ENCODE results near the gene MAML2. TPM values are rescaled to one million over a fixed set of nuclear protein-coding genes. Genes with fewer than 3 reads are reported as not detected.

MAML2 gene
- total RNA-seq, 1 experiment from 2014 or later, result 0.11 TPM

GRCh38 chr11:96318850-96319249, 24.1 kb downstream of the MAML2 start:
- DNase-seq, result no peak
- H3K36me3 ChIP-seq (ENCODE audit: insufficient read depth, low read length), result no peaks in the 10 kb centered on the region
- H4K20me1 ChIP-seq (ENCODE audit: insufficient read depth, low read depth, low read length), result no peaks in the 10 kb centered on the region
- H3K9me3 ChIP-seq (ENCODE audit: low read length), result no peaks in the 10 kb centered on the region
- no peaks in the 10 kb centered on the region for H3K79me2 ChIP-seq (ENCODE audit: low read length)
- no peak overlapping the region for H3K27ac ChIP-seq (ENCODE audit: low read length)
- no peaks in the 10 kb centered on the region for H3K9me2 ChIP-seq (replicated peaks; ENCODE audit: insufficient read depth, low read length)
- H3K4me2 ChIP-seq (ENCODE audit: low read depth, low read length, poor library complexity, severe bottlenecking), result no peak overlapping the region
- H2AFZ ChIP-seq (ENCODE audit: low read length), result no peak overlapping the region
- H3K9ac ChIP-seq (ENCODE audit: low read length), result no peak overlapping the region
- H3K4me1 ChIP-seq (ENCODE audit: low read length), result no peaks in the 10 kb centered on the region
- no peaks in the 10 kb centered on the region for H3K27me3 ChIP-seq (ENCODE audit: low read length)
- no peak overlapping the region for H3K4me3 ChIP-seq (ENCODE audit: low read length)

- Histone ChIP-seq H3K4me2 (ENCODE audit: low read depth, low read length, poor library complexity, severe bottlenecking) (no peak overlapping the region), H3K9me2 (replicated peaks; ENCODE audit: insufficient read depth, low read length) (no peaks in the 10 kb centered on the region), H3K27me3 (ENCODE audit: low read length) (no peaks in the 10 kb centered on the region), H3K4me1 (ENCODE audit: low read length) (no peaks in the 10 kb centered on the region), H3K9me3 (ENCODE audit: low read length) (no peaks in the 10 kb centered on the region), H2AFZ (ENCODE audit: low read length) (no peak overlapping the region), H3K79me2 (ENCODE audit: low read length) (no peaks in the 10 kb centered on the region), H3K36me3 (ENCODE audit: insufficient read depth, low read length) (no peaks in the 10 kb centered on the region), H3K4me3 (ENCODE audit: low read length) (no peak overlapping the region), H4K20me1 (ENCODE audit: insufficient read depth, low read depth, low read length) (no peaks in the 10 kb centered on the region), H3K9ac (ENCODE audit: low read length) (no peak overlapping the region), H3K27ac (ENCODE audit: low read length) (no peak overlapping the region)
- no peak for DNase-seq
These were observed 24.6 kb downstream of the MAML2 start for GRCh38 chr11:96318399-96318798.

- no peaks in the 10 kb centered on the region for H3K36me3 ChIP-seq (ENCODE audit: insufficient read depth, low read length)
- no peak for DNase-seq
- no peaks in the 10 kb centered on the region for H3K27me3 ChIP-seq (ENCODE audit: low read length)
- H3K79me2 ChIP-seq (ENCODE audit: low read length), result no peaks in the 10 kb centered on the region
- no peaks in the 10 kb centered on the region for H3K4me1 ChIP-seq (ENCODE audit: low read length)
- H3K27ac ChIP-seq (ENCODE audit: low read length), result no peak overlapping the region
- no peak overlapping the region for H3K9ac ChIP-seq (ENCODE audit: low read length)
- H3K9me2 ChIP-seq (replicated peaks; ENCODE audit: insufficient read depth, low read length), result no peaks in the 10 kb centered on the region
- no peak overlapping the region for H3K4me3 ChIP-seq (ENCODE audit: low read length)
- no peak overlapping the region for H2AFZ ChIP-seq (ENCODE audit: low read length)
- H3K4me2 ChIP-seq (ENCODE audit: low read depth, low read length, poor library complexity, severe bottlenecking), result no peak overlapping the region
- no peaks in the 10 kb centered on the region for H3K9me3 ChIP-seq (ENCODE audit: low read length)
- no peaks in the 10 kb centered on the region for H4K20me1 ChIP-seq (ENCODE audit: insufficient read depth, low read depth, low read length)
These were observed 25.0 kb downstream of the MAML2 start for GRCh38 chr11:96317985-96318384.

- DNase-seq, result no peak
- H3K9me3 ChIP-seq (ENCODE audit: low read length), result no peaks in the 10 kb centered on the region
- no peaks in the 10 kb centered on the region for H3K9me2 ChIP-seq (replicated peaks; ENCODE audit: insufficient read depth, low read length)
- H4K20me1 ChIP-seq (ENCODE audit: insufficient read depth, low read depth, low read length), result no peaks in the 10 kb centered on the region
- no peak overlapping the region for H3K4me3 ChIP-seq (ENCODE audit: low read length)
- no peaks in the 10 kb centered on the region for H3K79me2 ChIP-seq (ENCODE audit: low read length)
- no peak overlapping the region for H3K4me2 ChIP-seq (ENCODE audit: low read depth, low read length, poor library complexity, severe bottlenecking)
- no peak overlapping the region for H3K9ac ChIP-seq (ENCODE audit: low read length)
- no peaks in the 10 kb centered on the region for H3K27me3 ChIP-seq (ENCODE audit: low read length)
- H3K36me3 ChIP-seq (ENCODE audit: insufficient read depth, low read length), result no peaks in the 10 kb centered on the region
- H3K27ac ChIP-seq (ENCODE audit: low read length), result no peak overlapping the region
- H2AFZ ChIP-seq (ENCODE audit: low read length), result no peak overlapping the region
- H3K4me1 ChIP-seq (ENCODE audit: low read length), result no peaks in the 10 kb centered on the region
These were observed 25.4 kb downstream of the MAML2 start for GRCh38 chr11:96317571-96317970.

GRCh38 chr11:96316869-96317268, 26.1 kb downstream of the MAML2 start:
- no peak overlapping the region for H3K27ac ChIP-seq (ENCODE audit: low read length)
- no peaks in the 10 kb centered on the region for H3K4me1 ChIP-seq (ENCODE audit: low read length)
- no peaks in the 10 kb centered on the region for H4K20me1 ChIP-seq (ENCODE audit: insufficient read depth, low read depth, low read length)

GRCh38 chr11:96315476-96315875, 27.5 kb downstream of the MAML2 start:
- no peaks in the 10 kb centered on the region for H3K9me3 ChIP-seq (ENCODE audit: low read length)
- H3K79me2 ChIP-seq (ENCODE audit: low read length), result no peaks in the 10 kb centered on the region
- no peak for DNase-seq
- H3K36me3 ChIP-seq (ENCODE audit: insufficient read depth, low read length), result no peaks in the 10 kb centered on the region
- no peaks in the 10 kb centered on the region for H3K9me2 ChIP-seq (replicated peaks; ENCODE audit: insufficient read depth, low read length)
- H3K27ac ChIP-seq (ENCODE audit: low read length), result no peak overlapping the region
- no peak overlapping the region for H2AFZ ChIP-seq (ENCODE audit: low read length)
- H4K20me1 ChIP-seq (ENCODE audit: insufficient read depth, low read depth, low read length), result no peaks in the 10 kb centered on the region
- no peak overlapping the region for H3K9ac ChIP-seq (ENCODE audit: low read length)
- no peaks in the 10 kb centered on the region for H3K4me1 ChIP-seq (ENCODE audit: low read length)
- no peak overlapping the region for H3K4me3 ChIP-seq (ENCODE audit: low read length)
- no peaks in the 10 kb centered on the region for H3K27me3 ChIP-seq (ENCODE audit: low read length)
- no peak overlapping the region for H3K4me2 ChIP-seq (ENCODE audit: low read depth, low read length, poor library complexity, severe bottlenecking)

More at GRCh38 chr11:96316869-96317268, 26.1 kb downstream of the MAML2 start:
- Histone ChIP-seq H3K9ac (ENCODE audit: low read length) (no peak overlapping the region), H3K9me3 (ENCODE audit: low read length) (no peaks in the 10 kb centered on the region), H3K4me3 (ENCODE audit: low read length) (no peak overlapping the region), H3K27me3 (ENCODE audit: low read length) (no peaks in the 10 kb centered on the region), H2AFZ (ENCODE audit: low read length) (no peak overlapping the region), H3K9me2 (replicated peaks; ENCODE audit: insufficient read depth, low read length) (no peaks in the 10 kb centered on the region), H3K36me3 (ENCODE audit: insufficient read depth, low read length) (no peaks in the 10 kb centered on the region), H3K79me2 (ENCODE audit: low read length) (no peaks in the 10 kb centered on the region), H3K4me2 (ENCODE audit: low read depth, low read length, poor library complexity, severe bottlenecking) (no peak overlapping the region)
- DNase-seq, result no peak

GRCh38 chr11:96314326-96315020, 28.5 kb downstream of the MAML2 start:
- Histone ChIP-seq H3K27ac (ENCODE audit: low read length) (no peak overlapping the region), H3K27me3 (ENCODE audit: low read length) (no peaks in the 10 kb centered on the region), H3K9me2 (replicated peaks; ENCODE audit: insufficient read depth, low read length) (no peaks in the 10 kb centered on the region), H3K79me2 (ENCODE audit: low read length) (no peaks in the 10 kb centered on the region), H4K20me1 (ENCODE audit: insufficient read depth, low read depth, low read length) (no peaks in the 10 kb centered on the region), H3K4me1 (ENCODE audit: low read length) (no peaks in the 10 kb centered on the region), H2AFZ (ENCODE audit: low read length) (no peak overlapping the region), H3K36me3 (ENCODE audit: insufficient read depth, low read length) (no peaks in the 10 kb centered on the region), H3K4me2 (ENCODE audit: low read depth, low read length, poor library complexity, severe bottlenecking) (no peak overlapping the region), H3K9ac (ENCODE audit: low read length) (no peak overlapping the region), H3K9me3 (ENCODE audit: low read length) (no peaks in the 10 kb centered on the region), H3K4me3 (ENCODE audit: low read length) (no peak overlapping the region)
- DNase-seq, result no peak

GRCh38 chr11:96313163-96313562, 29.8 kb downstream of the MAML2 start:
- H3K9ac ChIP-seq (ENCODE audit: low read length), result no peak overlapping the region
- H4K20me1 ChIP-seq (ENCODE audit: insufficient read depth, low read depth, low read length), result no peaks in the 10 kb centered on the region
- no peaks in the 10 kb centered on the region for H3K4me1 ChIP-seq (ENCODE audit: low read length)
- H3K9me2 ChIP-seq (replicated peaks; ENCODE audit: insufficient read depth, low read length), result no peaks in the 10 kb centered on the region
- no peak for DNase-seq
- H3K27me3 ChIP-seq (ENCODE audit: low read length), result no peaks in the 10 kb centered on the region
- no peak overlapping the region for H3K27ac ChIP-seq (ENCODE audit: low read length)
- H3K4me3 ChIP-seq (ENCODE audit: low read length), result no peak overlapping the region
- no peaks in the 10 kb centered on the region for H3K9me3 ChIP-seq (ENCODE audit: low read length)
- H3K79me2 ChIP-seq (ENCODE audit: low read length), result no peaks in the 10 kb centered on the region
- no peak overlapping the region for H3K4me2 ChIP-seq (ENCODE audit: low read depth, low read length, poor library complexity, severe bottlenecking)
- H3K36me3 ChIP-seq (ENCODE audit: insufficient read depth, low read length), result no peaks in the 10 kb centered on the region
- no peak overlapping the region for H2AFZ ChIP-seq (ENCODE audit: low read length)

Data from Karpas-422 (cell line).